Epithelial cell of esophagus (primary cell): Measurements from ENCODE around the gene MYMX.
"Not testable (repeated sequence)": the region's sequence is repeated elsewhere in the genome, so short reads cannot be mapped to it uniquely, and the experiment has no call there.

Source experiments
- DNase-seq: peaks from one replicate; pipeline ENCODE4 v3.0.0; 2010; ENCODE audit warnings: low read depth
- H3K4me3 ChIP-seq: 2 replicates; pipeline ENCODE4 v1.5.1; 2011; ENCODE audit warnings: mild to moderate bottlenecking, low read length, control low read depth
- TF ChIP-seq, protein P1 (sequence below): IDR thresholded peaks from 2 replicates; pipeline ENCODE4 v1.5.1; 2011; ENCODE audit warnings: low read depth, mild to moderate bottlenecking, low read length, control low read depth, inconsistent platforms; ENCODE audit not compliant: insufficient read depth; ENCODE audit errors: missing control alignments

MYMX gene

DNA sequence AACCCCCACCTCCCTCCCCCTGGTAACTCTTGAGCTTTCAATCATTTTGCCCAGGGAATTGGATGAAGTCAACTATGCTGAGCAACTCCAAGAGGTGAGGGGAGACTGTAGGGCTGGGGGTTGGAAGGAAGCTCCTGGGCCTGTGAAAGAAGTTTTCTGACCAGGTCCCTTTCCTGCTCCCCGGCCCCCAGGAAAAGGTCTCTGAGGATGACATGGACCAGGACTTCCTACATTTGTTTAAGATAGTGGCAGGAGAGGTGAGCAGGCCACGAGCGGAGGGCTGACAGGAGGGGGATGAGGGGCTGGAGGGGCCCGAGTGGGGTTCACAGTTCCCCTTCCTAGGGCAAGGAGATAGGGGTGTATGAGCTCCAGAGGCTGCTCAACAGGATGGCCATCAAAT, 36.3 kb upstream of the MYMX start:
- TF ChIP-seq, protein P1, sequence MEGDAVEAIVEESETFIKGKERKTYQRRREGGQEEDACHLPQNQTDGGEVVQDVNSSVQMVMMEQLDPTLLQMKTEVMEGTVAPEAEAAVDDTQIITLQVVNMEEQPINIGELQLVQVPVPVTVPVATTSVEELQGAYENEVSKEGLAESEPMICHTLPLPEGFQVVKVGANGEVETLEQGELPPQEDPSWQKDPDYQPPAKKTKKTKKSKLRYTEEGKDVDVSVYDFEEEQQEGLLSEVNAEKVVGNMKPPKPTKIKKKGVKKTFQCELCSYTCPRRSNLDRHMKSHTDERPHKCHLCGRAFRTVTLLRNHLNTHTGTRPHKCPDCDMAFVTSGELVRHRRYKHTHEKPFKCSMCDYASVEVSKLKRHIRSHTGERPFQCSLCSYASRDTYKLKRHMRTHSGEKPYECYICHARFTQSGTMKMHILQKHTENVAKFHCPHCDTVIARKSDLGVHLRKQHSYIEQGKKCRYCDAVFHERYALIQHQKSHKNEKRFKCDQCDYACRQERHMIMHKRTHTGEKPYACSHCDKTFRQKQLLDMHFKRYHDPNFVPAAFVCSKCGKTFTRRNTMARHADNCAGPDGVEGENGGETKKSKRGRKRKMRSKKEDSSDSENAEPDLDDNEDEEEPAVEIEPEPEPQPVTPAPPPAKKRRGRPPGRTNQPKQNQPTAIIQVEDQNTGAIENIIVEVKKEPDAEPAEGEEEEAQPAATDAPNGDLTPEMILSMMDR = no peak
- DNase-seq = no peak
- H3K4me3 ChIP-seq = no peak overlapping the region

DNA sequence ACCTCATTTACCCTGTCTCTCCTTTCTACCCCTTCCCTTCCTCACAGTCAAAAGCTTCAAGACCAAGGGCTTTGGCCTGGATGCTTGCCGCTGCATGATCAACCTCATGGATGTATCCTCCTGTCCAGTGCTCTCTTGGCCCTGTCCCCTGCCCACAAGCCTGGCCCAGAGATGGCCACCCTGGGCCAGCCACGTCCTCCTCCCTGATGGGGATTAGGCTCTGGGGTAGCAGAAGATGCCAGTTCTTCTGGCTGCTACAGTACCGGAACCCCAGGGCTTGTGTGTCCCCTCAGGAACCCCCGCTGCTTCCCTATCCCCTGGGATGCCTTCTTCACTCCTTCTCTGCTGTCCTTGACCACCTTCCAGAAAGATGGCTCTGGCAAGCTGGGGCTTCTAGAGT, 35.8 kb upstream of the MYMX start:
- TF ChIP-seq, protein P1 = no peak
- no peak for DNase-seq
- no peak overlapping the region for H3K4me3 ChIP-seq

DNA sequence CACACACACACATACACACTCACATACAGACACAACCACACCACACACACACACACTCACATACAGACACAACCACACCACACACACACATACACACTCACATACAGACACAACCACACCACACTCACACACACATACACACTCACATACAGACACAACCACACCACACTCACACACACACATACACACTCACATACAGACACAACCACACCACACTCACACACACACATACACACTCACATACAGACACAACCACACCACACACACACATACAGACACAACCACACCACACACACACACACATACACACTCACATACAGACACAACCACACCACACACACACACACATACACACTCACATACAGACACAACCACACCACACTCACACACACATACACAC, 34.9 kb upstream of the MYMX start:
- not testable (repeated sequence) for DNase-seq, H3K4me3 ChIP-seq

DNA sequence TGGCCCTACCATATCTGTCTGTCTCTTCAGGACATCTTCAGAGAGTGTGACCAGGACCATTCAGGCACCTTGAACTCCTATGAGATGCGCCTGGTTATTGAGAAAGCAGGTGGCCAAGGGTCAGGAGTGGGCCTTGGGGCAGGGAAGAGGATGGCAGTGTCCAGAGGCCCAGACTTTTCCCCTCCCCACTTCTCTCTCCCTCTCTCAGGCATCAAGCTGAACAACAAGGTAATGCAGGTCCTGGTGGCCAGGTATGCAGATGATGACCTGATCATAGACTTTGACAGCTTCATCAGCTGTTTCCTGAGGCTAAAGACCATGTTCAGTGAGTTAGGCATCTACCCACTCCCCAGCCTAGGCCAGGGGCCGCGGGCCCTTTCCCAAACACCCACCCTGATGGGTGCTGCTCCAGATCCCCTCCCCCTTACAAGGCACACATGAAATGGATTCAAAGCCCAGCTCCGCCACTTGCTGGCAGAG, 33.8 kb upstream of the MYMX start:
- TF ChIP-seq, protein P1 = no peak
- no peak for DNase-seq
- H3K4me3 ChIP-seq = no peak overlapping the region

DNA sequence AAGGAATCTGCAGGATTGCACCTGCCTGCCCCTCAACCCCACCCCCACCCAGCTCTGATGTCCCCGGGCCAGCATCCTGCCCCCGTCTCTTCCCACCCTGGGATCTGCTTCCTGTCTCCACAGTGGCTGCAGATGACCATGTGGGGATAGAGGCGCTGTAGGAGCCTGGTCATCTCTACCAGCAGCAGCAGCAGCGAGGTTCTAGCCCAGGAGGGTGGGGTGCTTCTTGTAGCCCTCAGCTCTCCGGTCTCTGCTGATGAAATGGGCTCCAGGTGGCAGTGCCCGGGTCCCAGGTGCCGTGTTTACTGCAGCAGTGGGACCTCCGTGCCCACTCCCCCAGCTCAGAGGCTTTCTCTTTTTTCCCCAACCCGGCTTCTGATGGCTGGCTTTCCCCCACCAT, 32.9 kb upstream of the MYMX start:
- no peak for DNase-seq
- no peak overlapping the region for H3K4me3 ChIP-seq
- TF ChIP-seq, protein P1 = no peak

DNA sequence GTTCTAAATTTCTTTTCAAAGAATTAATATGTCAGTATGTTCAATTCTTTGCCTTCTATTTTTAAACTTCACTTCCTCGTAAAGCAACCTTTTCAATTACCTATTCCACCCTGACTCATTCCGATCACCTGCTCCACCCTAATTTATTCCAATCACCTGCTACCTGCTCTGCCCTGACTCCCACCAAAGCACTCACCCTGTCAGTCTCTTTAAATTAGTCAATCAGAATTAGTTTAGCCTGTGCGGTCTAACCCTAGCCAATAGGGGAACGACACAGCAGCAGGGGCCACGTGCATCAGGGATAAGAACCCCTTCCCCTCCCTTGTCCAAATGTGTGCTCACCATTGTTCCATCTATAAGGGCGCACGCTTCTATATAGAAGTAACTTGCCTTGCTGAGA, 31.4 kb upstream of the MYMX start:
- not testable (repeated sequence) for H3K4me3 ChIP-seq, DNase-seq

GRCh38 chr6:44185953-44186634, 30.6 kb upstream of the MYMX start:
- TF ChIP-seq, protein P1 = no peak
- DNase-seq = no peak
- H3K4me3 ChIP-seq = no peak overlapping the region

GRCh38 chr6:44186635-44187025, 30.1 kb upstream of the MYMX start:
- no peak overlapping the region for H3K4me3 ChIP-seq
- no peak for DNase-seq
- TF ChIP-seq, protein P1 = no peak
